ENCODE results near the gene UNC13D. TPM values are rescaled to one million over a fixed set of nuclear protein-coding genes. Genes with fewer than 3 reads are reported as not detected.
"Not testable (repeated sequence)": the region's sequence is repeated elsewhere in the genome, so short reads cannot be mapped to it uniquely, and the experiment has no call there.

UNC13D gene
- total RNA-seq, 3 donors from 2014 or later = 18.4 to 40.2 (median 23.0) TPM

GRCh38 chr17:75813081-75814020 is 30.9 kb downstream of the UNC13D start:
- ATAC-seq (no peak), DNase-seq (peak in 1 of 3 donors; percentile 48)
- Histone ChIP-seq H3K4me3 (no peak overlapping the region), H3K9me3 (no peaks in the 10 kb centered on the region), H3K4me1 (ENCODE audit: low read depth) (no peaks in the 10 kb centered on the region), H3K36me3 (ENCODE audit: low read depth) (no peaks in the 10 kb centered on the region)
- intact Hi-C loops (cut with DNase I, micrococcal nuclease) = no loop called here
- TF ChIP-seq CTCF (IDR thresholded peaks at IDR 0.05) = no peak

- H3K4me1 ChIP-seq (ENCODE audit: low read depth) = no peaks in the 10 kb centered on the region
- no peak for ATAC-seq
Observed at GRCh38 chr17:75812096-75813013, 31.8 kb downstream of the UNC13D start.

GRCh38 chr17:75811174-75811573 is 33.0 kb downstream of the UNC13D start:
- ATAC-seq (no peak), DNase-seq (no peak)
- no peaks in the 10 kb centered on the region for H3K4me1 ChIP-seq (ENCODE audit: low read depth)
- no peak for TF ChIP-seq CTCF (IDR thresholded peaks at IDR 0.05)
- H3K9me3 ChIP-seq = no peaks in the 10 kb centered on the region
- no peak overlapping the region for H3K4me3 ChIP-seq
- no peaks in the 10 kb centered on the region for H3K36me3 ChIP-seq (ENCODE audit: low read depth)
- intact Hi-C loops (cut with DNase I, micrococcal nuclease) = no loop called here

More at GRCh38 chr17:75812096-75813013, 31.8 kb downstream of the UNC13D start:
- peak in 1 of 3 donors; percentile 45 for DNase-seq
- no peaks in the 10 kb centered on the region for H3K9me3 ChIP-seq
- H3K36me3 ChIP-seq (ENCODE audit: low read depth) = no peaks in the 10 kb centered on the region
- no peak overlapping the region for H3K4me3 ChIP-seq
- TF ChIP-seq CTCF (IDR thresholded peaks at IDR 0.05) = no peak
- intact Hi-C loops (cut with DNase I, micrococcal nuclease) = no loop called here

- H3K4me1 ChIP-seq (ENCODE audit: low read depth); ATAC-seq; H3K36me3 ChIP-seq (ENCODE audit: low read depth); intact Hi-C loops (cut with DNase I, micrococcal nuclease); H3K4me3 ChIP-seq; H3K9me3 ChIP-seq; DNase-seq: not testable (repeated sequence)
Observed at GRCh38 chr17:75810756-75811155, 33.4 kb downstream of the UNC13D start.

- Histone ChIP-seq H3K4me1 (ENCODE audit: low read depth) (no peaks in the 10 kb centered on the region), H3K36me3 (ENCODE audit: low read depth) (no peaks in the 10 kb centered on the region), H3K4me3 (no peak overlapping the region), H3K9me3 (no peaks in the 10 kb centered on the region)
- ATAC-seq = peak; percentile 91
- peak; percentile 54 to 93 (median 71) for DNase-seq
- intact Hi-C loops (cut with DNase I, micrococcal nuclease) = no loop called here
- no peak for TF ChIP-seq CTCF (IDR thresholded peaks at IDR 0.05)
Observed at GRCh38 chr17:75810216-75810615, 34.0 kb downstream of the UNC13D start.

All from mucosa of descending colon (tissue), 3 donors.